Upper lobe of left lung (tissue), 6 donors: Measurements from ENCODE around the gene TLE3. TPM values are rescaled to one million over a fixed set of nuclear protein-coding genes. Genes with fewer than 3 reads are reported as not detected.
A peak's percentile ranks its signal among the peaks of the same experiment; 100 is the strongest.

Source experiments
- ATAC-seq, 2 donors: fragments of 200-7000 bp; cut with Tn5 transposase; one replicate each; pipeline ENCODE4 v1.9.1; 2022; ENCODE audit warnings: mild to moderate bottlenecking in 2 of 2, moderate library complexity in 2 of 2; ENCODE audit not compliant: low FRiP score in 2 of 2
- DNase-seq, 2 donors: peaks; one replicate each; pipeline ENCODE4 v3.0.0-alpha.2; 2019 to 2020
- H3K27ac ChIP-seq, 4 donors: fragments of 200-600 bp; sonication (generic); one replicate each; pipeline ENCODE4 v1.5.1; 2016 to 2019
- H3K27me3 ChIP-seq, 4 donors: fragments of 200-600 bp; sonication (generic); one replicate each; pipeline ENCODE4 v1.5.1; 2017 to 2019
- H3K36me3 ChIP-seq, 4 donors: fragments of 200-600 bp; sonication (generic); one replicate each; pipeline ENCODE4 v1.5.1; 2016 to 2019
- H3K4me1 ChIP-seq, 4 donors: fragments of 200-600 bp; sonication (generic); one replicate each; pipeline ENCODE4 v1.5.1; 2018 to 2019
- H3K4me3 ChIP-seq, 4 donors: fragments of 200-600 bp; sonication (generic); one replicate each; pipeline ENCODE4 v1.5.1; 2017 to 2019; ENCODE audit warnings: mild to moderate bottlenecking in 2 of 4, moderate library complexity in 1 of 4
- H3K9me3 ChIP-seq, 4 donors: fragments of 200-600 bp; sonication (generic); one replicate each; pipeline ENCODE4 v1.5.1; 2018 to 2019
- CTCF ChIP-seq, 6 experiments: fragments of 450-650 bp in 4 of 6; fragments of 200-600 bp in 2 of 6; sonication (generic) in 2 of 6; IDR thresholded peaks; one replicate each; pipeline ENCODE4 v1.5.1; 2016 to 2019; ENCODE audit warnings: antibody characterized with exemption in 6 of 6
- EP300 ChIP-seq, 4 donors: sonication (generic); formaldehyde crosslinking; IDR thresholded peaks; one replicate each; pipeline ENCODE4 v1.5.1; 2017; ENCODE audit warnings: antibody characterized with exemption in 4 of 4, control low read depth in 2 of 4
- POLR2A ChIP-seq, 4 donors: fragments of 450-650 bp; IDR thresholded peaks; one replicate each; pipeline ENCODE4 v1.5.1; 2016 to 2017; ENCODE audit warnings: antibody characterized with exemption in 4 of 4, mild to moderate bottlenecking in 2 of 4
- POLR2AphosphoS5 ChIP-seq, 2 donors: sonication (generic); formaldehyde crosslinking; IDR thresholded peaks; one replicate each; pipeline ENCODE4 v1.5.1; 2017; ENCODE audit warnings: antibody characterized with exemption in 2 of 2
- WGBS, 2 donors: methylation state at CpG; one replicate each; pipeline ENCODE4 v1.1.5; 2017 to 2018; 5-methylcytosine and 5-hydroxymethylcytosine counted together
- total RNA-seq, 6 donors: library from RNA; depleted of rRNA in 4 of 6; stranded (reverse); fragments of >200 nt in 4 of 6; gene quantifications; one replicate each; pipeline versions ENCODE4 v1.1.0 to v1.2.1, GENCODE V29; 2016 to 2021
- donor health status: DM: no; HTN: no; CAD: no; lungs with moderate emphysema.
- donor health status: DM: no; HTN: yes; CAD: no; lungs with severe emphysema.

Gene TLE3
- total RNA-seq, 6 donors from 2014 or later = 52.2 to 140 (median 80.6) TPM

- H3K4me1 ChIP-seq = peaks cover 3 to 24% (median 15%) of the 10 kb centered on the region in 4 donors
- 65 to 76% methylated on average over 3 to 6 of the region's 6 CpGs for WGBS, 2 donors
- DNase-seq = peak in 1 of 2 donors; percentile 50
- H3K27ac ChIP-seq = no peak overlapping the region
- H3K36me3 ChIP-seq = peaks cover 17 to 93% (median 74%) of the 10 kb centered on the region in 4 donors
- no peak for ATAC-seq
- H3K27me3 ChIP-seq = no peaks in the 10 kb centered on the region
- H3K4me3 ChIP-seq = no peak overlapping the region
- no peak for TF ChIP-seq POLR2AphosphoS5 (IDR thresholded peaks at IDR 0.05)
- TF ChIP-seq EP300 (IDR thresholded peaks at IDR 0.05) = no peak
- no peak for TF ChIP-seq POLR2A (IDR thresholded peaks at IDR 0.05)
- TF ChIP-seq CTCF (IDR thresholded peaks at IDR 0.05) = no peak
- H3K9me3 ChIP-seq = no peaks in the 10 kb centered on the region
These were observed 32.6 kb downstream of the TLE3 start for GRCh38 chr15:70065006-70065722.

GRCh38 chr15:70064441-70064840 is 33.3 kb downstream of the TLE3 start:
- no peak for ATAC-seq
- no peaks in the 10 kb centered on the region for H3K27me3 ChIP-seq
- WGBS, 2 donors = 81 to 88% methylated on average over 4 of the region's 4 CpGs

GRCh38 chr15:70063980-70064379 is 33.7 kb downstream of the TLE3 start:
- Histone ChIP-seq H3K4me1 (peaks cover 3 to 24% (median 12%) of the 10 kb centered on the region in 4 donors), H3K36me3 (peaks cover 21 to 93% (median 75%) of the 10 kb centered on the region in 4 donors), H3K9me3 (no peaks in the 10 kb centered on the region), H3K27ac (peak overlapping the region in 1 of 4 donors; percentile 30), H3K4me3 (no peak overlapping the region), H3K27me3 (no peaks in the 10 kb centered on the region)
- DNase-seq = no peak
- no peak for ATAC-seq
- WGBS, 2 donors = 86 to 91% methylated on average over 5 to 7 of the region's 7 CpGs
- TF ChIP-seq POLR2A (IDR thresholded peaks at IDR 0.05) (no peak), EP300 (IDR thresholded peaks at IDR 0.05) (no peak), POLR2AphosphoS5 (IDR thresholded peaks at IDR 0.05) (no peak), CTCF (IDR thresholded peaks at IDR 0.05) (no peak)

More at GRCh38 chr15:70064441-70064840, 33.3 kb downstream of the TLE3 start:
- H3K4me3 ChIP-seq = no peak overlapping the region
- DNase-seq = no peak
- peaks cover 20 to 93% (median 74%) of the 10 kb centered on the region in 4 donors for H3K36me3 ChIP-seq
- peaks cover 3 to 24% (median 12%) of the 10 kb centered on the region in 4 donors for H3K4me1 ChIP-seq
- no peak for TF ChIP-seq POLR2AphosphoS5 (IDR thresholded peaks at IDR 0.05)
- TF ChIP-seq CTCF (IDR thresholded peaks at IDR 0.05) = no peak
- TF ChIP-seq EP300 (IDR thresholded peaks at IDR 0.05) = no peak
- no peak for TF ChIP-seq POLR2A (IDR thresholded peaks at IDR 0.05)
- peak overlapping the region in 1 of 4 donors; percentile 30 for H3K27ac ChIP-seq
- no peaks in the 10 kb centered on the region for H3K9me3 ChIP-seq

- no peak for TF ChIP-seq EP300 (IDR thresholded peaks at IDR 0.05)
- no peak for TF ChIP-seq POLR2A (IDR thresholded peaks at IDR 0.05)
- no peak for TF ChIP-seq CTCF (IDR thresholded peaks at IDR 0.05)
- no peak for TF ChIP-seq POLR2AphosphoS5 (IDR thresholded peaks at IDR 0.05)
- 86 to 93% methylated on average over 17 of the region's 17 CpGs for WGBS, 2 donors
- H3K36me3 ChIP-seq = peaks cover 25 to 93% (median 76%) of the 10 kb centered on the region in 4 donors
- peaks cover 3 to 24% (median 12%) of the 10 kb centered on the region in 4 donors for H3K4me1 ChIP-seq
- DNase-seq (no peak), ATAC-seq (no peak)
- H3K27me3 ChIP-seq = no peaks in the 10 kb centered on the region
- no peak overlapping the region for H3K4me3 ChIP-seq
- no peaks in the 10 kb centered on the region for H3K9me3 ChIP-seq
- H3K27ac ChIP-seq = no peak overlapping the region
These were observed 34.3 kb downstream of the TLE3 start for GRCh38 chr15:70063261-70063925.
